SIG-M5 treated with dmso at 0.1 percent for 504 hours (cell line): ENCODE data around the gene TBCC.
A peak's percentile ranks its signal among the peaks of the same experiment; 100 is the strongest.

Source experiments
- DNase-seq: peaks from one replicate; lab custom pipeline; 2025; ENCODE audit not compliant: unreplicated experiment; lab: John Stamatoyannopoulos, UW

Gene TBCC

DNA sequence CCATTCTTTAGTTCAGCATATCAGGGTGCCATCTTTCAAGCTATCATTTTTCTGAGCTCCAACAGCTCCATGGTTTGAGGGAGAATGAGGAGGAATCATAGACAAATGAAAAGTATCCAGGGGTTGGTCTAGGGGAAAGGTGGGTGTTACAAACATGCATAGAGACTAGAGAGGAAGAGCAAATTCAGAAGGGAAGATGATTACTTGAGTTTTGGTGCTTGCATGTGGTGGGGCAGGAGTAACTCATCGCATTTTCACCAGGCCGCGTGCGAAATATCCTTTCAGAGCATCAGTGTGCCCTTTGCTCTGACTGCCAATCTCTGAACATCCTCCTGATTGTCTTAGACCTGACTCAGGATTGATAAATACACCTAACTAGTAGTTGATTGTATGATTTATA lies 28.3 kb upstream of the TBCC start:
- no peak for DNase-seq

DNA sequence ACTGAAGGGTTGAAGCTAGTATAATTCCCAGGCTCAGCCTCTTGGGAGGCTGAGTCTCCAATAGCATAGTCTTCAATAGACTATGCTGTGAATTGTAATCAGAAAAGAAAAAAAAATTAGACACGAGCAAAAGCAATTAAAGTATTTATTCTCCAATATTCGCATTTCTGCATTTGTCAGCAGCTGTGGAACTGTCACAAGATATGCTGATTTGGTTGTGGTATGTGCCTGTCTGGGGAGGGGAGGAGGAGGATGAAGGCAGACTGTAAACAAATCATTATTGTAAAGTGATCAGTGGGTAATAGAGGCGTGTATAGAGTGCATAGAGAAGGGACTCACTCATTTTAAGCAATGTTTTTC lies 25.8 kb upstream of the TBCC start:
- no peak for DNase-seq

DNA sequence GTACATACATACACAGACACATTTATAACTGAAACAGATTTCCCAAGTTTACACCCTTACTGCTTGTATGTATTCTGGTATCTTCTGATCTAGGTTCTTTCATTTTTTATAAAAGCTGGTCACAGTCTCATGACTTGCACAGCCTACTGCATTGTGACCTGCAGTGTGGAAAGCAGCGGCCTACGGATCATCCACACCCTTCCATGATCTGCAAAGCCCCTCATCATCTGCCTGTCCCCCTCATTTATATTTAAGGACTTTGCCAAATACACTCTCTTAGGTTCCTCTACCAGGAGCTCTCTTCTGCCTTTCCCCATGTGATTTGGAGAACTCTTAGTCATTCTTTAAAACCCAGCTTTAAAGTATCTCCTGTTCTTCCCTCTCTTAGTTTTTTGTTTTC lies 23.9 kb upstream of the TBCC start:
- no peak for DNase-seq

DNA sequence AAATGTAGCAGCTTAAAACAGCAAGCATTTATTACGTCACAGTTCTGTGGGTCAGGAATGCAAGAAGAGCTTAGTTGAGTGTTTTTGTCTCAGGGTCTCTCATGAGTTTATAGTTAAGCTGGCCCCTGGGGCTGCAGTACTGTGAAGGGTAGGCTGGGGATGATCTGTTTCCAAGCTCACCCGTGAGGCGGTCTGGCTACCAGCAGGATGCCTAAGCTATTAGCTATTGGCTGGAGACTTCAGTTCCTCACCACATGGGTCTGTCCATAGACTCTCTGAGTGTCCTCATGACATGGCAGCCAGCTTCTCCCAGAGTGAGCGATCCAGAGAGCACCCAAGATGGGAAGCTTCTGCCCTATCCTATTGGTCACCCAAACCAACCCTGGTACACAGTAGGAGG lies 23.1 kb upstream of the TBCC start:
- DNase-seq, result no peak

DNA sequence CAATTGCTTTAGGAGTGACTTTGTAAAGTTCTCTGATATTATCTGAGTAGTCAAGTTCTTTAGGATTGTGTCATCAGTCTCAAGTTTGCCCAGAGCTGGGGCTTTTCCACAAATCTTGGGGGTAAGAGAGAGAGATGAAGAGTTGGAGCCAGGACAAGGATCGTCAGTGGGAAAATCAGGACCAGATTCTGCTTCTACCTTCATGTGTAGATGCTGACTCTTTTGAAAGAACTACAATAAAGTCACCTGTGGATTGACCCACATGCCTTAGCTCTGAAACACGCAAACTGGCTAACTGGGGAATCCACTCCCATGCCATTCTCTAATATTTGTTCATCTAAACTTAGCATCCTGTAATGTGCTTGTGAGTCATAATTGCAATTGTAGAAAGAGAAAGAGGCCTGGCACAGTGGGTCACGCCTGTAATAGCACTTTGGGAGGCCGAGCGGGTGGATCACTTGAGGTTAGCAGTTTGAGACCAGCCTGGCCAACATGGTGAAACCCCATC lies 20.3 kb upstream of the TBCC start:
- DNase-seq, result no peak

DNA sequence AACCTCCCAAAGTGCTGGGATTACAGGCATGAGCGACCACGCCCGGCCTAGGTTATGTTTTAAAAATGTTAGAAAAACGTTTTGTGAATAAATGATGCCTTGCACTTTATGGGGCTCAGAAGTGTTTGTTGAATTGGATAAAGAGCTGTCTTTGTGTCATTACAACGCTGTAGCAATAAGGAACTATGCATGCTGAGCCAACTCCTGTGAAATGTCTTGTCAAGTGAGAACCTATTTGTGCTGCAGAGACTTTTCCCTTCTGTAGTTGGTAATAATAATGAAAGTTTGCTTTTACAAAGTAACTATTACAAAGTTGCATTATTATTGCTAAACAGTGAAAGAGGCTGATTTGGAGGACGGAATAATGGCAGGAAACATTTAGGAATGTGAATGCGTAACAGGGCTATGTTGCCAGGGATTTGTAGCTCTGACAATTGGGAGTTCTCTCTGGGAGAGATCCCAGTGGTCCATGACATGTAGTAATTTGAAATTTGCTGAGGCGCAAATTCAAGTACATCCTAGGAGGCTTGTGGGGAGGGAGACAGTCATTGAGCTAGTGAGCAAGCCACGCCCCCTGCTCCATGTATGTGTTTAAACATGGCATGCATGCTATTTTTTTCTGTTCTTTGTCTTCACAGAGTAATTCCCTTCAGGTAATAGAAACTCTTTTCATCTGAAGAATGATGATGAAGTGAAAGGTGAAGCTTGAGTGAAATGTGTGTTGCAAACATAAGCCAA lies 19.2 kb upstream of the TBCC start:
- DNase-seq, result no peak

DNA sequence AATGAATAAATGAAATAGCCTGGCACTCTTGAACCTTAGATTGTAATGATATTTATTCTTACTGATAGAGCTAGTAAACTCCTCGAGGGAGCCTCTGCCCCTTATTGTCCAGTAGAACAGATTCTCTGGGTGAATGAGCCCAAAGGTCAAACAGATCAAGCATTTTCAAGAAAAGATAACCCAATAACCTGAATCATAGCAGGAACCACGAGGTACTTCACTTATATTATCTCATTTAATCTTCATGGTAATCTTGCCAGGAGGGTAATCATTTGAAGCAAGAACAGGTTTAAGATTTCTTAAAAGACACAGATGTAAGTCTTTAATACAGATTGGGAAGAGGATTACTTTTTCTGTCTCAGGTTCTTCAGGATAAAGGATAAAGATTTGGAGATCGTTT lies 17.0 kb upstream of the TBCC start:
- DNase-seq, result no peak

DNA sequence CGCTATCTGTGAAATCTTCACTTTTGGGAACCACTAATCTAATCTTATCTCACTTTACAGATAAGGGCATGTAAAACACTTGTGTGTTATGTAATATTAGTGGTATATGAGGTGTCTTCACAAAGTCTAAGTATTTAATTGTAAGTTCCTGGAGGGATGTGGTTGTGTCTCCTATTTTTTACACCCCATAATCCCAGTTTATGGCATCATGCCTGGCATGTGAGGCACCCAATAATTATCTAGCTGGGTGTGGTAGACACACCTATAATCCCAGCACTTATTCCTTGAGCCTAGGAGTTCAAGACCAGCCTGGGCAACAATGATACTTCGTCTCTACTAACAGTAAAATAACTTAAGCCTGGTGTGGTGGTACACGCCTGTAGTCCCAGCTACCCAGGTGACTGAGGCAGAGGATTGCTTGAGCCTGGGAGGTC lies 16.5 kb upstream of the TBCC start:
- no peak for DNase-seq

DNA sequence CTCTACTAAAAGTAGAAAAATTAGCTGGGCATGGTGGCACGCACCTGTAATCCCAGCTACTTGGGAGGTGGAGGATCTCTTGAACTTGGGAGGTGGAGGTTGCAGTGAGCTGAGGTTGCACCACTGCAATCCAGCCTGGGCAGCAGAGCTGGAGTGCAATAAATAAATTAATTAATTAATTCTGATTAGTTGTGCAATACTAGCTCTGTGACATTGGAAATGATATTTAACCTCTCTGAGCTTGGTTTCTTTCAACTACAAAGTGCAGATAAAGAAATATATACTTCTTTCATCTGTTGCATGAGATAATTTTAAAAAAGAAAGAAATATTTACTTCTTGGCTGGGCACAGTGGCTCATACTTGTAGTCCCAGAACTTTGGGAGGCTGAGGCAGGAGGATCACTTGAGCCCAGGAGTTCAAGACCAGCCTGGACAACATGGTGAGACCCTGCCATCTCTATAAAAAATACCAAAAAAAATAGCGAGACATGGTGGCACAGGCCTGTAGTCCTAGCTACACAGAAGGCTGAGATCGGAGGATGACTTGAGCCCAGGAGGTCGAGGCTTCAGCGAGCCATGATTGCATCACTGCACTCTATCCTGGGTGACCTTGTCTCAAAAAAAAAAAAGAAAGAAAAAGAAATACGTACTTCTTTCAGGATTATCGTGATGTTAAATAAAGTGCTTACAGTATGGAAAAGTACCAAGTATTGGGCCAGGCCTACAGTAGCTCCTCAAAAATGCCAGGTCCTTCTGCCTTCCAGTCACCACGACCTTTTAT lies 15.6 kb upstream of the TBCC start:
- DNase-seq, result no peak

DNA sequence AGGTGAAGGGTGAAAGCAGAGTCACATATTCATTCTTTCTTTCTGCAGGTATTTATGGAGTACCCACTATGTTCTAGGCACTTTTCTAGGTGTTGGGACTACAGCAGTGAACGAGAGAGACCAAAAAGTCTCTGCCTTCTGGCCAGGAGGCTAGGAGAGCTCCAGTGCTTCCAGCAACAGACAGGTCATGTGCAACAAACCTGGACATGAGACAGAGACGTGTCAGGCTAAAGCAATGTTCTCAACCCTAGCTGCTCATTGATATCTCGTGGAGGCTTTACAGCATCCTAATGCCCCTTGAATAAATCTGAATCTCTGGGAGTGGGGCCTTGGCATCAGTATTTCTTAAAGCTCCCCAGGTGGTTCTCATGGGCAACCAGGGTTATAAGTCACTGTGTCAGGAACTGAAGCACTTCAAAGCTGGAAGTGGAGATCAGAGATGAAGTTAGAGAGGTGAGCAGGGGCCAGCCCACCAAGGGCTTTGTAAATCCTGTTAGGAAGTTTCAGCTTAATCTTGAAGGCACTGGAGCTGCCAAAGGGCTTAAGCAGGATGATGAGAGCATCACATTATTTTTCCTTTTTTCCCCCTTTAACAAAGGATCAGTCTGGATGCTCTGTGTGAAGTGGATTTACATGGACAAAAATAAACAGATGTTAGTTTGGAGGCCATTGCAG lies 13.0 kb upstream of the TBCC start:
- no peak for DNase-seq

DNA sequence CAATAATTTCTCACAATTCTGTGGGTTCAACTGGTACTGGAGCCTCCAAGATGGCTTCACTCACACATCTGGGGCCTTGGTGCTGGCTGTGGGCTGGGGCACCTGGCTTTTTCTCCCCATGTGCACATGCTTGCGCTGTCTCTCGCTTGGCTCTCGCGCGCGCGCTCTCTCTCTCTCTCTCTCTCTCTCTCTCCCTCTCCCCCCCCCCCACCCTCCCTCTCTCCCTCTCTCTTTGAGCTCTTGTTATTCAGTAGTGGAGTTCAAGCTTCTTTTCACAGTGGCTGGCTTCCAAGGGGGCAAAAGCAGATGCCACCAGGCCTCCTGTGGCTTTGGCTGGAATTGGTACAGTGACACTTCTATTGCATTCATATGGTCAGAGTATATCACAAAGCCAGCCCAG lies 10.8 kb upstream of the TBCC start:
- DNase-seq, result no peak

DNA sequence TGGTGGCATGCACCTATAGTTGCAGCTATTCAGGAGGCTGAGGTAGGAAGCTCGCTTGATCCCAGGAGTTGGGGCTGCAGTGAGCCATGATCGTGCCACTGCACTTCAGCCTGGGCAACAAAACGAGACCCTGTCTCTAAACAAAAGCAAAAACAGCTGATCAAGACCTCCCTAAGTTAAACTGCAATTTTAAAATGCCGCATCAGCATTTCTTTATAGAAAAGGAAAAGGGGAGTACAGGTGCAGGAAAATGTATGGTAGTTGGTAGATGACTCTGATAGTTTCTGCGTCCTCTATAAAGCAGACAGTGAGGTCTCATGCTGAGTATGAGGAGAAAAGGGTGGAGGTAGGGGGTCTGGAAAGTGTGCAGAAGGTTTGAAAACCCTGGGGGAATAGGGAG lies 8.9 kb upstream of the TBCC start:
- DNase-seq, result no peak

DNA sequence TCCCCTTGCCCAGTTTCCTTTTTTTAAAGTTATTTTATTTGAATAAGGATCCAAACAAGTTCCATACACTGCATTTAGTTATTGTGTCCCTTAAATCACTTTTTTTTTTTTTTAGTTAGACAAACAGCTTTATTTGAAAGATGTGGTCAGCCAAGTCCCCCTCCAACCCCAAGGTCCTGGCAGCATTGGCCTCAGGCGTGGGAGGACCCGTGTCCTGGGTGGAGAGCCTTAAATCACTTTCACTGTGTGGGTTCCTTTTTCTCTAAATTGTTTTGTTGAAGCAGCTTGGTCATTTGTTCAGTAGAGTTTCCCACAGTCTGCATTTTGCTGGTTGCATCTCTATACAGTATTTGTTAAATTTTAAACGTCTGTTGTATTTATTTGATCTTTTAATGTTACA lies 5.2 kb upstream of the TBCC start:
- DNase-seq, result no peak

DNA sequence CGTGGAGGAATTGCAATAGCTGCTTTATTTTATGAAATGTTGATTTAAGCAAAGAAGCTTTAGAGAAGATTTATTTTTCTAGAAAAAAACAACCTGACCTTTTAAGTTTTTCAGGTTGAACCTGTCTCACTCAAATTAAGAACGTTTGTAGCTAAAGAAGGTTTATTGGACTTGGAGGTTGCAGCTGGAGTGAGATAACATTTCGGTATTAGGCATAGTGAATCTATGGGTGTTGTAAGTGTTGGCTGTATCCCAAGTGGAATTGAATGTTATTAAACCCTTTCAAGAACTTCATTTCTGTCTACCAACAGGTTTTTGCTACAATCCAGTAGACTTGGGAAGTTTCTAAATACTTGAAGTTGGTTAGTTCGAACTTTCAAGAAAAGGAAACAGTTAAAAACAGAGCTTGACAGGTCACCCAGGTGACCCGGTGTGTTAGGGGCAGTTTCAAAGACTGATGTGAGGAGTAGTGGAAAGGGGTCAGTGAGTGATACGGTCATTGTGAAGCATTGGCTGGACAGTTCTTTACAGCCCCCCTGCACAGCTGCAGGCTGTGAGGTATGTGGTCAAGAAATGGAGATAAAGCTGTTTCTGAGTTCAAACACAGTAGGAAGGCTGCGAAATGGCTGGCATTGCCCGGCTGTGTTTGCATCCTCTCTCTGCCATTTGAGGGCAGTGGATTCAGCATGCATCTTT lies 2.4 kb upstream of the TBCC start:
- DNase-seq, result no peak

DNA sequence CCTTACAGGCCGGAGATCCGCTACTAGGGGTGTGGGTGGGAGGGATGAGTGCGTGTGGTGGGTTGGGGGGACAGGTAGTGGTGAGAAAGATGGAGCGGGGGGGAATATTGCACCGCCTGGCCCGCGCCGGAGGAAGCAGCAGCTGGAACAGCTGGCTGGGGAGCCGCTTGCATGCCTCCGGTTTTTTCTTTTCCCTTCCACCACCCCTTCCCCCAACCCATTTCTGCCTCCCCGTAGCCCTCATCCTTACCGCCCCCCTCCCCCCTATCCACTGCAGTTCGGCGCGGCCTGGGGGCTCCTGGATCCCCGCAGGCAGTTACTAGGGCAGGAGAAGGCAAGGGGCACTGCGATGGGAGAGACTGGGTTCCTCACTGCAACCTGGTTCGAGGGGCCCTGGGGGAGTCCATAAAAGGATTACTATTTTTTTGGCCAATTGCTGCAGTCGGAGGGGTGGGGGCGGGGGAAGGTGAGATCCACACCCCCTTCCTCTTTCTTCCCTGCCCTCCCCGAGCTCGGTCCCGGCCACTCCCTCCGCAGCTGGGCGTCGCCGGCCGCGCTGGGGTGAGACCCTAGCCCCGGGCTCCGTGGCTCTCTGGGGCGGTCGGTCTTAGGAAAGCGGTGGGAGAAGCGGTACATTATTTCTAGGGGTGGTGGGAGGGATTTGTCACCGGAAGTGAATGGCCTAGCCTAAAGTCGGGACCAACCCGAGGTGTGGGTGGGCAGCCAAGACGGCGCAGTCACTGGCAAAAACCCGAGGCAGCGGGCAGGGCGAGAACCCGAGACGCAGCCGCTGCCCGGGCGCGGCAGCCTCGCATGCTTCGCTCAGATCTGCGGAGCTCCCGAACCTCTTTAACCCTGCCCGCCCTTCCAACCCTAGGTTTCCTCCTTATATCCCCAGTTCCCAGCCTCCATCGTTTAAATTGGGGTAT lies 824 bp upstream of the TBCC start:
- peak; percentile 81 for DNase-seq

DNA sequence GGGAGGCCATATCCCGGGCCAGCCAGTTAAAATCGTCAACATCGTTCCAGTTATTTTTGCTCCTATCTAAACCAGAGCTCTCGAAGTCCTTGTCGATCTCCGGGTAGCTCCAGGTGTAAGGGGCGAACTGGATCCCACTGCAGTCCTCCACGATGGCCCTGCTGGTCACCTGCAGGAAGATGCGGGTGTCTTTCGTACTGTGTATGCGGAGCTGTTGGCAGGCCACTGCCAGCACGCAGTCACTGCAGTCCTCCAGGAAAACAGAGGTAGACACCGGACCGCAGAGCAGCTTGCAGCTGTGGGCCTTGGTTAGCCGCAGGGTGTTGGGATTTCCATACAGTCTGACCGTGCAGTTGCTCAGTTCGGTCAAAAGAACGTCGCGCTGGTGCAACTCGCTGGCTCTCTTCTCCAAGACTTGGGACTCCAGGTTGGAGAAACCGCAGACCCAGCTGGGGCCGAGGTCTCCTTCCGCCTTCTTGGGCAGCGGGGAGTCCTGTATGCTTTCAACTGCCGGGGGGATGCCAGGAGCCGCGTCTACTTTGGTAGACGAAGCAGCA lies 742 bp downstream of the TBCC start:
- DNase-seq, result peak; percentile 16

DNA sequence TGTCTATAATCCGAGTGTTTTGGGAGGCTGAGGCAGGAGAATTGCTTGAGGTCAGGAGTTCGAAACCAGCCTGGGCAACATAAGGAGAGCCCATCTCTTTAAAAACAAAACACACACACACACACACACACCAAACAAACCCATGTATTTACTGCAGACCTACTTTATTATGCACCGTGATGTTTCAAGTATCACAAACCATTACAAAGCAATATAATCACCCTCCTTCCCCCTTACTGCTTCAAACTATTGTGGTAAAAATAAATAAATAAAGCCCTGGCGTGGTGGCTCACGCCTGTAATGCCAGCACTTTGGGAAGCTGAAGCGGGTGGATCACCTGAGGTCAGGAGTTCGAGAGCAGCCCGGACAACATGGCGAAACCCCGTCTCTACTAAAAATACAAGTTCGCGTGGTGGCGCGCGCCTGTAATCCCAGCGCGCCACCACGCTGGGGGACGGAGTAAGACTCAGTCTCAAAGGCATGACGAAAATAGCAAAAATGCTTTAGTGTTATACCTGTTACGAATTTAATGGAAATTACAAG lies 1.5 kb downstream of the TBCC start:
- no peak for DNase-seq

DNA sequence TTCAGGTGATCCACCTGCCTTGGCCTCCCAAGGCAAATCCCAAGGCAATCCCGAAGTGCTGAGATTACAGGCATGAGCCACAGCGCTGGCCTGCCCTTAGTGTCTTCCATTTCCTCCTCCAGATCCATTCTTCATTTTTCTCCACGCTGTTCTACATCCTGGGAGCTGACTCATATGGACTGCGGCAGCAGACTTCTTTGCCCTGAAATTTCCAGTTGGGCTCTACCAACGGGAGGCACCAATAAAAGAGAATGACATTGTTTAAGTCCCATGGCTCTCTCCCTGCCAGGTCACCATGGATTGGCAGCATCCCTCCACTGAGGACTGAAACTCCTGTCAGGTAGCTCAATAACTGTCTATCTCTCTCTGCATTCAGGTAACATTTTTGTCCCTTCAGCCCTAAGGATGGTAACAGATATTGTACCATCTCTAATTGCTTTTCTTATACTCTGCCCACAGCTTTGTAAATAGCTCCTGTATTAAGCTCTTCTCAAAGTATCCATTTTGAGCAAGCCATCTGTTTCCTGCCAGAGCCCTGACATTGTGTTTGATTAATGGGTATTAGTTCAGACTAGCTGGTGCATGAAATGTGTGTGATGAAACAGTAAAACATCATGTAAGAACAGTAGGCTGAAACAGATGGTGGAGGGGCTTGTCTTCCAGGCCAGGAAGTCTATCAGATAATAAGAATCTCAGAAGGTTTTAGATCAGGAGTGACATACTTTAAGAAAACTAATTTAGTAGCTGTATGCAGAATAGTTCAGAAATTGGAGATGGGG lies 3.6 kb downstream of the TBCC start:
- DNase-seq, result no peak

DNA sequence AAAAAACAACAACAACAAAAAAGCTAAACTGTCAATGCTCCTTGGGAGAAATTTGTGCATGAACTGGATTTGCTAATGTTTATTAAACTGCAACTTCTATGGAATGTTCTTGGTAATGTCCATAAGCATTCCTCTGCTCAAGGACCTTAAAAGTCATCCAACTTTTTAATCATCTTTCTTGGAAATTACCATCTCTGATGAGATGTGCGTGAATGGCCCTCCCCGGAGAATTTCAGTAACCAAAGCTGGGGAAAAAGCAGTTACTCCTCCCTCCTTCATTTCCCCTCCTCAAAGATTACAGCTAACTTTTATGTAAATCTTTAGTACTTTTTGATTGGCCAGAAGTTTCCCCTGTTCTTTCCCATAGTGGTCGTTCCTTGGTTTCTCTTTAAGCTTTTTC lies 5.2 kb downstream of the TBCC start:
- DNase-seq, result no peak
